PFSK-1 (cell line): ENCODE results near the gene SPATA45.

ENCODE experiments used
- REST ChIP-seq, 2 experiments: IDR thresholded peaks; 2 replicates each; pipeline versions ENCODE4 v1.6.1 to v1.8.0; 2011 to 2012; ENCODE audit warnings: low read depth in 2 of 2, low read length in 2 of 2, control low read depth in 1 of 2, inconsistent platforms in 1 of 2, mild to moderate bottlenecking in 1 of 2, moderate library complexity in 1 of 2; ENCODE audit not compliant: insufficient read depth in 1 of 2
- TAF1 ChIP-seq: IDR thresholded peaks from 2 replicates; pipeline ENCODE4 v1.6.1; 2012; ENCODE audit warnings: low read length, control low read depth, borderline replicate concordance; ENCODE audit not compliant: insufficient read depth

- no peak for TF ChIP-seq REST (IDR thresholded peaks at IDR 0.05; ENCODE audit: insufficient read depth in 1 of 2, low read depth in 2 of 2, low read length in 2 of 2)
- TF ChIP-seq TAF1: no peak
Observed at GRCh38 chr1:212827831-212828278, 19.6 kb downstream of the SPATA45 start.
